Nephron progenitor cell (in vitro differentiated cells): ENCODE measurements around the gene PSMA6.
A peak's percentile ranks its signal among the peaks of the same experiment; 100 is the strongest.

ENCODE experiments used
- DNase-seq: peaks from one replicate; pipeline ENCODE4 v3.0.0; 2021
- H3K27ac Mint-ChIP-seq: 2 replicates; pipeline ENCODE4 v1.8.0; 2021; ENCODE audit warnings: mild to moderate bottlenecking, moderate library complexity, mixed read lengths
- H3K27me3 Mint-ChIP-seq: 2 replicates; pipeline ENCODE4 v1.8.0; 2021; ENCODE audit warnings: mild to moderate bottlenecking, low read depth, mixed read lengths; ENCODE audit not compliant: poor library complexity
- H3K36me3 Mint-ChIP-seq: 2 replicates; pipeline ENCODE4 v1.8.0; 2021; ENCODE audit warnings: low read depth, mixed read lengths
- H3K4me1 Mint-ChIP-seq: 2 replicates; pipeline ENCODE4 v1.8.0; 2021; ENCODE audit warnings: mixed read lengths
- H3K4me3 Mint-ChIP-seq: 2 replicates; pipeline ENCODE4 v1.8.0; 2021; ENCODE audit warnings: mild to moderate bottlenecking, moderate library complexity, mixed read lengths
- H3K9me3 Mint-ChIP-seq: 2 replicates; pipeline ENCODE4 v1.8.0; 2021; ENCODE audit warnings: mild to moderate bottlenecking, moderate library complexity, mixed read lengths
- CTCF ChIP-seq: fragments of 200-600 bp; sonication (generic); IDR thresholded peaks from 2 replicates; pipeline ENCODE4 v1.5.0; 2021; ENCODE audit warnings: antibody characterized with exemption

The PSMA6 gene

GRCh38 chr14:35292051-35292769 lies at the start of gene PSMA6:
Gene PSMA6, plus strand, starts transcription at chr14:35292382. Its CDS starts 95 bp downstream, at chr14:35292477.
- Mint-ChIP-seq H3K4me1 (peaks cover 36% of the 10 kb centered on the region), H3K36me3 (peaks cover 5% of the 10 kb centered on the region), H3K9me3 (no peaks in the 10 kb centered on the region), H3K4me3 (peak within 1 kb of the TSS; percentile 98), H3K27ac (peak within 1 kb of the TSS; percentile 99), H3K27me3 (no peaks in the 10 kb centered on the region)
- TF ChIP-seq CTCF: no peak
- peak; percentile 98 for DNase-seq

GRCh38 chr14:35242599-35243311 lies 49.4 kb upstream of the PSMA6 start:
- Mint-ChIP-seq H3K36me3 (no peaks in the 10 kb centered on the region), H3K27ac (no peak overlapping the region), H3K27me3 (no peaks in the 10 kb centered on the region), H3K9me3 (no peaks in the 10 kb centered on the region), H3K4me1 (peaks cover 15% of the 10 kb centered on the region), H3K4me3 (no peak overlapping the region)
- TF ChIP-seq CTCF: no peak
- no peak for DNase-seq

- no peak for DNase-seq
- H3K4me3 Mint-ChIP-seq: no peak overlapping the region
- no peaks in the 10 kb centered on the region for H3K36me3 Mint-ChIP-seq
- no peak overlapping the region for H3K27ac Mint-ChIP-seq
- no peaks in the 10 kb centered on the region for H3K9me3 Mint-ChIP-seq
- H3K27me3 Mint-ChIP-seq: no peaks in the 10 kb centered on the region
- H3K4me1 Mint-ChIP-seq: peaks cover 18% of the 10 kb centered on the region
- no peak for TF ChIP-seq CTCF
Measured at GRCh38 chr14:35243956-35244355, 48.2 kb upstream of the PSMA6 start.

GRCh38 chr14:35244542-35244941 lies 47.6 kb upstream of the PSMA6 start:
- Mint-ChIP-seq H3K9me3 (no peaks in the 10 kb centered on the region), H3K27me3 (no peaks in the 10 kb centered on the region), H3K27ac (no peak overlapping the region), H3K36me3 (no peaks in the 10 kb centered on the region), H3K4me3 (no peak overlapping the region), H3K4me1 (peaks cover 18% of the 10 kb centered on the region)
- no peak for DNase-seq
- no peak for TF ChIP-seq CTCF

- no peaks in the 10 kb centered on the region for H3K9me3 Mint-ChIP-seq
- peaks cover 18% of the 10 kb centered on the region for H3K4me1 Mint-ChIP-seq
- no peaks in the 10 kb centered on the region for H3K36me3 Mint-ChIP-seq
- H3K27ac Mint-ChIP-seq: no peak overlapping the region
- TF ChIP-seq CTCF: no peak
- no peaks in the 10 kb centered on the region for H3K27me3 Mint-ChIP-seq
- H3K4me3 Mint-ChIP-seq: no peak overlapping the region
- no peak for DNase-seq
Measured at GRCh38 chr14:35245051-35245450, 47.1 kb upstream of the PSMA6 start.
